Erythroblast (primary cell): ENCODE measurements around the gene NELL1.

ENCODE experiments used
- GATA1 ChIP-seq: IDR thresholded peaks from 2 replicates; pipeline ENCODE4 v1.6.1; 2011; ENCODE audit warnings: low read depth, mild to moderate bottlenecking, control low read depth, low read length, moderate library complexity
- POLR2A ChIP-seq: IDR thresholded peaks from 2 replicates; pipeline ENCODE4 v1.6.1; 2011; ENCODE audit warnings: mild to moderate bottlenecking, low read length

DNA sequence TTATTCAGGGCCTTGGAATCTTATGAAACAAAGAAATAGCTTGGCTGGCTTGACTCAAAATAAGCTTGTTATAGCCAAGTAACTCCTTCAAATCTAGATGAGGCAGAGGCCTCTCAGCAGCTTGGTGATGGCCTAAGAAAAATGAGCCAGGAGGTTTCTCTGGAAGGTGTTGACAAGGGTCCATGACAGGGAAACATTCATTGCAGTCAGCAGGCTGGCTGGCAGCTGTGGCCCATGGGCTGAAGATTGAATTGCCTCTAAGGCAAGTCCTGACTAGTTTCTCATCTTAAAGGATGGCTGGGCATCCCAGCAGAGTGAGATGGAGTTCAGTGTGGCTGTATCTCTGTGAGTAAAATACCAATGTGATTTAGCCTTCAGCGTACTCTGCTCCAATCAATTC is 441.0 kb downstream of the NELL1 start:
- TF ChIP-seq POLR2A (no peak), GATA1 (no peak)
